HL-60 (cell line): Measurements from ENCODE around the gene HIP1.

Source experiments
- POLR2AphosphoS5 ChIP-seq: IDR thresholded peaks from 2 replicates; pipeline ENCODE4 v1.6.1; 2012; ENCODE audit warnings: low read depth
- SPI1 ChIP-seq: IDR thresholded peaks from 2 replicates; pipeline ENCODE4 v1.6.1; 2012; ENCODE audit warnings: low read depth, mild to moderate bottlenecking, borderline replicate concordance
- TF ChIP-seq, protein P1 (sequence below): IDR thresholded peaks from one replicate; pipeline ENCODE4 v1.5.1; 2011; ENCODE audit warnings: low read length, control low read depth, inconsistent platforms; ENCODE audit not compliant: insufficient read depth
- TF ChIP-seq, protein P2 (sequence below): IDR thresholded peaks from 2 replicates; pipeline ENCODE4 v1.6.1; 2012; ENCODE audit warnings: low read depth; ENCODE audit not compliant: insufficient replicate concordance

DNA sequence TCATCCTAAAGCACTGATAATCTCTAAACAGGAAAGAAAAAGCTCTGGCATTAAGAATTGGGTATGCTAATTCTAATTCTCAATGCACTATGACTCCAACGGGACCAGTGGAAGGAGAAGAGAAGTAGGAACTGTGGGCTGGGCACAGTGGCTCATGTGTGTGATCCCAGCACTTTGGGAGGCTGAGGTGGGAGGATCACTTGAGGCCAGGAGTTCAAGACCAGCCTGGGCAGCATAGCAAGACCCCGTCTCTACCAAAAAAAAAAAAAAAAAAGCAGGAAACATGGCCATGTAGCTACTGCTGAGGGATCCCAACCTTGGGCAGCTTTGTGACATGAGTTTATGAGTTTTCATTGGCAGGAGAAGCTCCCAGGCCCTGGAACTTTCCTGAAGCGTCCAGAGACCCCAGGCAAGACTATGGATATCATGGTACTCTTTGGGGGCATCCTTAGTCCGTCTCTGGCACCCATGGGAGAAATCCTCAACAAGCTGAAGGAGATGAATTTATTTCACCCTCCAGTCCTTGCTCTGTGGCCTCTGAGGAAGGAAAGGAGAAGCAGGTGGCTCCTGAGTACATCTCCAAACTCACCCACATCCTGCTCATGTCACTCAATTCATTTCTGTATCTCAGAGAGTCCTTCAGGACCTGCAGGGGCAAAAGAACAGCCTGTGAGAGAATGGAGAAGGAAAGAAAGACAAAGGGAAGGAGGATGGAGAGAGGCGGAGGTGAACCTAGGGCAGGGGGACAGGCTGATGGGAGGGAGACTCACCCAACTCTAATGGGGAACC is 147.1 kb downstream of the HIP1 start:
- TF ChIP-seq, protein P1, sequence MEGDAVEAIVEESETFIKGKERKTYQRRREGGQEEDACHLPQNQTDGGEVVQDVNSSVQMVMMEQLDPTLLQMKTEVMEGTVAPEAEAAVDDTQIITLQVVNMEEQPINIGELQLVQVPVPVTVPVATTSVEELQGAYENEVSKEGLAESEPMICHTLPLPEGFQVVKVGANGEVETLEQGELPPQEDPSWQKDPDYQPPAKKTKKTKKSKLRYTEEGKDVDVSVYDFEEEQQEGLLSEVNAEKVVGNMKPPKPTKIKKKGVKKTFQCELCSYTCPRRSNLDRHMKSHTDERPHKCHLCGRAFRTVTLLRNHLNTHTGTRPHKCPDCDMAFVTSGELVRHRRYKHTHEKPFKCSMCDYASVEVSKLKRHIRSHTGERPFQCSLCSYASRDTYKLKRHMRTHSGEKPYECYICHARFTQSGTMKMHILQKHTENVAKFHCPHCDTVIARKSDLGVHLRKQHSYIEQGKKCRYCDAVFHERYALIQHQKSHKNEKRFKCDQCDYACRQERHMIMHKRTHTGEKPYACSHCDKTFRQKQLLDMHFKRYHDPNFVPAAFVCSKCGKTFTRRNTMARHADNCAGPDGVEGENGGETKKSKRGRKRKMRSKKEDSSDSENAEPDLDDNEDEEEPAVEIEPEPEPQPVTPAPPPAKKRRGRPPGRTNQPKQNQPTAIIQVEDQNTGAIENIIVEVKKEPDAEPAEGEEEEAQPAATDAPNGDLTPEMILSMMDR, result no peak
- TF ChIP-seq, protein P2, sequence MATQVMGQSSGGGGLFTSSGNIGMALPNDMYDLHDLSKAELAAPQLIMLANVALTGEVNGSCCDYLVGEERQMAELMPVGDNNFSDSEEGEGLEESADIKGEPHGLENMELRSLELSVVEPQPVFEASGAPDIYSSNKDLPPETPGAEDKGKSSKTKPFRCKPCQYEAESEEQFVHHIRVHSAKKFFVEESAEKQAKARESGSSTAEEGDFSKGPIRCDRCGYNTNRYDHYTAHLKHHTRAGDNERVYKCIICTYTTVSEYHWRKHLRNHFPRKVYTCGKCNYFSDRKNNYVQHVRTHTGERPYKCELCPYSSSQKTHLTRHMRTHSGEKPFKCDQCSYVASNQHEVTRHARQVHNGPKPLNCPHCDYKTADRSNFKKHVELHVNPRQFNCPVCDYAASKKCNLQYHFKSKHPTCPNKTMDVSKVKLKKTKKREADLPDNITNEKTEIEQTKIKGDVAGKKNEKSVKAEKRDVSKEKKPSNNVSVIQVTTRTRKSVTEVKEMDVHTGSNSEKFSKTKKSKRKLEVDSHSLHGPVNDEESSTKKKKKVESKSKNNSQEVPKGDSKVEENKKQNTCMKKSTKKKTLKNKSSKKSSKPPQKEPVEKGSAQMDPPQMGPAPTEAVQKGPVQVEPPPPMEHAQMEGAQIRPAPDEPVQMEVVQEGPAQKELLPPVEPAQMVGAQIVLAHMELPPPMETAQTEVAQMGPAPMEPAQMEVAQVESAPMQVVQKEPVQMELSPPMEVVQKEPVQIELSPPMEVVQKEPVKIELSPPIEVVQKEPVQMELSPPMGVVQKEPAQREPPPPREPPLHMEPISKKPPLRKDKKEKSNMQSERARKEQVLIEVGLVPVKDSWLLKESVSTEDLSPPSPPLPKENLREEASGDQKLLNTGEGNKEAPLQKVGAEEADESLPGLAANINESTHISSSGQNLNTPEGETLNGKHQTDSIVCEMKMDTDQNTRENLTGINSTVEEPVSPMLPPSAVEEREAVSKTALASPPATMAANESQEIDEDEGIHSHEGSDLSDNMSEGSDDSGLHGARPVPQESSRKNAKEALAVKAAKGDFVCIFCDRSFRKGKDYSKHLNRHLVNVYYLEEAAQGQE, result no peak
- TF ChIP-seq POLR2AphosphoS5 (no peak), SPI1 (no peak)
